Measurements from ENCODE around the gene COX7A2. TPM values are rescaled to one million over a fixed set of nuclear protein-coding genes. Genes with fewer than 3 reads are reported as not detected.

Gene COX7A2
- total RNA-seq, 1 donor from 2014 or later, result 360 TPM

DNA sequence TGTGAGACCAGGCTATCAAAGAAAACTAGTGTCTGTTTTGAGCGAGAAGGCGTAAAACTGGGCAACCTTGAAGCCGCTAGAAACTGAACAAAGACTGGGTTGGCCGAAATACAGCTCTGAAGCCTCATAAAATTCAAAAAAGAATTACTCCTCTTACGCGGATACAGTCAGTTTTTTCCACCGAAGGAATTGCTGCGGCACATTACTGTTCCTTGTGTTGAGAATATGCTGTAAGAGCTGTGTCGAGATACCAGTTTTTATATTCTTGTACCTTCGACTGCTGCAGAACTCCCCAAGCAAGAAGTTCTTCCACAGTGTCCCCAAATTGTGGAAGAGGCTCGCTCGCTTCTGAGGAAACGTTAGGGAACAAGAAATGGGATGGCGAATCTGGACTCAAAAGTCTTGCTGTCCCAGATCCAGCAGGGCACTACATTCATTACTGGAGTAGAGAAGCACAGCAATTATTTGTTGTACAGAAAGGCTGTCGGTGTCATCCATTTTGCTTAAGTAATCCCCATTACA, 523 bp upstream of the COX7A2 start:
- intact Hi-C loops (cut with DNase I), result no loop called here
- peak overlapping the region; percentile 85 to 87 for H3K27ac ChIP-seq
- TF ChIP-seq, protein P1, sequence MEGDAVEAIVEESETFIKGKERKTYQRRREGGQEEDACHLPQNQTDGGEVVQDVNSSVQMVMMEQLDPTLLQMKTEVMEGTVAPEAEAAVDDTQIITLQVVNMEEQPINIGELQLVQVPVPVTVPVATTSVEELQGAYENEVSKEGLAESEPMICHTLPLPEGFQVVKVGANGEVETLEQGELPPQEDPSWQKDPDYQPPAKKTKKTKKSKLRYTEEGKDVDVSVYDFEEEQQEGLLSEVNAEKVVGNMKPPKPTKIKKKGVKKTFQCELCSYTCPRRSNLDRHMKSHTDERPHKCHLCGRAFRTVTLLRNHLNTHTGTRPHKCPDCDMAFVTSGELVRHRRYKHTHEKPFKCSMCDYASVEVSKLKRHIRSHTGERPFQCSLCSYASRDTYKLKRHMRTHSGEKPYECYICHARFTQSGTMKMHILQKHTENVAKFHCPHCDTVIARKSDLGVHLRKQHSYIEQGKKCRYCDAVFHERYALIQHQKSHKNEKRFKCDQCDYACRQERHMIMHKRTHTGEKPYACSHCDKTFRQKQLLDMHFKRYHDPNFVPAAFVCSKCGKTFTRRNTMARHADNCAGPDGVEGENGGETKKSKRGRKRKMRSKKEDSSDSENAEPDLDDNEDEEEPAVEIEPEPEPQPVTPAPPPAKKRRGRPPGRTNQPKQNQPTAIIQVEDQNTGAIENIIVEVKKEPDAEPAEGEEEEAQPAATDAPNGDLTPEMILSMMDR (IDR thresholded peaks at IDR 0.05), result no peak
- H3K4me1 ChIP-seq, result peaks cover 0 to 12% of the 10 kb centered on the region in 2 donors
- peak overlapping the region; percentile 81 for H3K4me3 ChIP-seq
- H3K27me3 ChIP-seq, result no peaks in the 10 kb centered on the region
- H3K36me3 ChIP-seq, result peaks cover 10 to 11% of the 10 kb centered on the region in 2 donors
- H3K9me3 ChIP-seq, result no peaks in the 10 kb centered on the region
- no peak for DNase-seq (ENCODE audit: low spot score in 2 of 2)

DNA sequence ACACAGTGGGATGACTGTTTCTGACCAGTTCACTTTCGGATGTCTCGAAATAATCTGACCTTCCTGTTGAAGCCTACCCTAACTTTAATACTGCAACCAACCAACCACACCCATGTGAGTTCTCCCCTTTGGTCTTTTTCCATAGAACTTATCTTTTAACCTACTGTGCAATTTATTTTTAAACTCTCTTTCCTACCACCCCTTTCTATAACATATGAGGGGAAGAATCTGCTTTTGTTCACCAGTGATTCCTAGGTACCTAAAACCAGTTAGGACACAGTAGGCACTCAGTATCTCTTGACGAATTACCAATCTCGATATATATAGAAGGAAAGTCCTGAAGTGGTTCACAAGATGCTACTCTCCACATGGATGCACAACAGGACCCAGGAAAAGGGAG, 7.0 kb downstream of the COX7A2 start:
- peaks cover 28 to 33% of the 10 kb centered on the region in 2 donors for H3K36me3 ChIP-seq
- no peak for DNase-seq (ENCODE audit: low spot score in 2 of 2)
- H3K4me3 ChIP-seq, result no peak overlapping the region
- TF ChIP-seq, protein P1 (IDR thresholded peaks at IDR 0.05), result no peak
- H3K9me3 ChIP-seq, result no peaks in the 10 kb centered on the region
- intact Hi-C loops (cut with DNase I), result no loop called here
- H3K4me1 ChIP-seq, result peaks cover 0 to 4% of the 10 kb centered on the region in 2 donors
- H3K27me3 ChIP-seq, result no peaks in the 10 kb centered on the region
- H3K27ac ChIP-seq, result no peak overlapping the region

DNA sequence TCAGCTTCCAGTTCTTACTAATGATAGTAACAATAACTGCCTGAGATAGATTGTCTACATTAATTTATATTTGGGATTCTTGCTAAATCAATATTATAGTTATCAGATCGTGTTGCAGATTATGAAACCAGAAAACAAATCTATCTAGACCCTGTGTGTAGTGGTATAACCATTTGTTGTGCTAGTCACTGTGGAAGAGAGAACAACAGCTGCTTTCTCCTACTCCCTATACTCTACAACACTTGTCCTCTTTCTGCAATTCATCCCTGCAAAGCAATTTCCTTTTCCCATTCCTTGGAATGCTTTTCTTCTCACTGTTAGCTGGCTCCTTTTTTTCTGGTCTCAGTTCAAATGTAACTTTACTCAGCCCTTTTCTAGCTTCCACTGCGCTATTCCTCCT, 8.3 kb downstream of the COX7A2 start:
- Histone ChIP-seq H3K27ac (no peak overlapping the region), H3K4me1 (peaks cover 0 to 4% of the 10 kb centered on the region in 2 donors), H3K9me3 (no peaks in the 10 kb centered on the region), H3K36me3 (peaks cover 28 to 33% of the 10 kb centered on the region in 2 donors), H3K4me3 (no peak overlapping the region), H3K27me3 (no peaks in the 10 kb centered on the region)
- no peak for DNase-seq (ENCODE audit: low spot score in 2 of 2)
- intact Hi-C loops (cut with DNase I), result no loop called here
- TF ChIP-seq, protein P1 (IDR thresholded peaks at IDR 0.05), result no peak

DNA sequence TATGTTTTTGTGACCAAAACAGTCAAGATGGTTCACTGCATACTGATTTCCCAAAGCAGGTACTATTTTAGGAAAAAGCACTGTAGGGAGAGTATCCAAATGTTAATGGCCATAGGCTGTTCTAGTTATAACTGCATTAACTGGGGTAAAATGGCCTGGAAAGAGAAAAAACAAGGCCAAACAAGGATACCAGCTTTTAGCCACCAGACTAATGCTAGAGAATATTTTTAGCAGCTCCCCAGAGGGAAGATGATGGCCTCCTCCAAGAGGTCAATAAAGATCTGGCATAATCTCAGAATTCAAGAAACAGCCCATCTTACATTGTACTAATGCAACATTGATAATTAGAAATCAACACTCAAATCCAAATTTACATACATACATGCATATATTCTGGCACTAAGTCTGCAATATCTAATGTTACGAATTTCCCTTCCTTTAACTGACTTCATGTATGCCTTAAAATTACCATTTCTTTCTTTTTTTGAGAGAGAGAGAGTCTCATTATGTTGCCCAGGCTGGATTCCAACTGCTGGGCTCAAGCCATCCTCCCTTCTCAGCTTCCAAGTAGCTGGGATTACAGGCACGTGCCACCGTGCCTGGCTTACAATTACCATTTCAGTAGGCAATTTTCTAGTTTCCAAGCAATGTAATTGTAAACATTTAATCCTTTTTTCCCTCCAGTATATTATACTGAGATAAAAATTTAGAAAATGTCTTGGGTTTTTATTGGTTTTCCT, 9.3 kb downstream of the COX7A2 start:
- DNase-seq (ENCODE audit: low spot score in 2 of 2), result no peak
- H3K4me1 ChIP-seq, result peaks cover 0 to 4% of the 10 kb centered on the region in 2 donors
- H3K36me3 ChIP-seq, result peaks cover 19 to 24% of the 10 kb centered on the region in 2 donors
- no peaks in the 10 kb centered on the region for H3K27me3 ChIP-seq
- H3K9me3 ChIP-seq, result no peaks in the 10 kb centered on the region
- TF ChIP-seq, protein P1 (IDR thresholded peaks at IDR 0.05), result no peak
- peak overlapping the region; percentile 30 to 42 for H3K27ac ChIP-seq
- H3K4me3 ChIP-seq, result no peak overlapping the region
- intact Hi-C loops (cut with DNase I), result no loop called here

DNA sequence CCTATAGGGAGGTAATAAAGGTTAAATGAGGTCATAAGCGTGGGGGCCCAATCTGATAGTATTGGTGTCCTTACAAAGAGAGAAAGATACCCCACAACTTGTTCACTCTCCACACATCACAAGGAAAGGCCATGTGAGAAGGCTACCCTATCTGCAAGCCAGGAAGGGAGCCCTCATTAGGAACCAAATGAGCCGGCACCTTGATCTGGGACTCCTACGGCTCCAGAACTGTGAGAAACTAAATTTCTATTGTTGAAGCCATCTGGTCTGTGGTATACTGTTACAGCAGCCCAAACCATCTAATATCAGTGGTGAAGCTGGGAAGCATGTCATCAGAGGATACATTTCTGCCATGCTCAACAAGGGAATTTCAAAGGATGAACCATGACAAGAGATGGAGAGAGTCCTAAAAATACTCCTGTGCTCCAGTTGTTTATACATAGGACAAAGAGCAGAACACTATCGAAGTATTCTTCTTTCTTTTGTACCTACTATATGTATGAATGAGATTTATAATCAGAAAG, 10.4 kb downstream of the COX7A2 start:
- H3K9me3 ChIP-seq, result no peaks in the 10 kb centered on the region
- no peak overlapping the region for H3K4me3 ChIP-seq
- TF ChIP-seq, protein P1 (IDR thresholded peaks at IDR 0.05), result no peak
- H3K36me3 ChIP-seq, result peaks cover 12 to 17% of the 10 kb centered on the region in 2 donors
- no peak for DNase-seq (ENCODE audit: low spot score in 2 of 2)
- H3K4me1 ChIP-seq, result peaks cover 0 to 4% of the 10 kb centered on the region in 2 donors
- intact Hi-C loops (cut with DNase I), result no loop called here
- no peak overlapping the region for H3K27ac ChIP-seq
- no peaks in the 10 kb centered on the region for H3K27me3 ChIP-seq
